Fibroblast of mammary gland (primary cell): ENCODE results near the gene RPTOR.

Experiments used
- DNase-seq: peaks from one replicate; pipeline ENCODE4 v3.0.0-alpha.2; 2010; ENCODE audit warnings: low read depth
- H3K4me3 ChIP-seq: 2 replicates; pipeline ENCODE4 v1.5.1; 2011; ENCODE audit warnings: low read depth, mild to moderate bottlenecking, low read length, moderate library complexity; ENCODE audit not compliant: control insufficient read depth
- TF ChIP-seq, protein P1 (sequence below): conservative IDR thresholded peaks from 2 replicates; pipeline ENCODE4 v1.5.1; 2011; ENCODE audit warnings: low read depth, low read length, inconsistent platforms; ENCODE audit not compliant: control insufficient read depth, insufficient read depth

The RPTOR gene

DNA sequence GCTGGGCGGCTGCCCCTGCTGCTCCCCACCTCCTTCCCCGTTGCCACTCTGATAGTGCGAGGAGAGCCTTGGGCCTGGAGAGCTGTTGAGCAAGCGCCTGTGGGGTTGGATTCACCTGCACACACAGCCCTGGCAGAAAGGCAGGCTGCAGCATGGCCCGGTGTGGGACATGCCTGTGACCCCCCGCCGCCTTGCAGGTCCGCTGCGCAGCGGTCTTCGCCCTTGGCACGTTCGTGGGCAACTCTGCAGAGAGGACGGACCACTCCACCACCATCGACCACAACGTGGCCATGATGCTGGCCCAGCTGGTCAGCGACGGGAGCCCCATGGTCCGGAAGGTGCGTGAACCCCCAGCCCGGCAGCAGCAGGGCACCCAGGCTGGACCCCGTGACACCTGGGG lies 340.2 kb downstream of the RPTOR start:
- DNase-seq: no peak
- TF ChIP-seq, protein P1, sequence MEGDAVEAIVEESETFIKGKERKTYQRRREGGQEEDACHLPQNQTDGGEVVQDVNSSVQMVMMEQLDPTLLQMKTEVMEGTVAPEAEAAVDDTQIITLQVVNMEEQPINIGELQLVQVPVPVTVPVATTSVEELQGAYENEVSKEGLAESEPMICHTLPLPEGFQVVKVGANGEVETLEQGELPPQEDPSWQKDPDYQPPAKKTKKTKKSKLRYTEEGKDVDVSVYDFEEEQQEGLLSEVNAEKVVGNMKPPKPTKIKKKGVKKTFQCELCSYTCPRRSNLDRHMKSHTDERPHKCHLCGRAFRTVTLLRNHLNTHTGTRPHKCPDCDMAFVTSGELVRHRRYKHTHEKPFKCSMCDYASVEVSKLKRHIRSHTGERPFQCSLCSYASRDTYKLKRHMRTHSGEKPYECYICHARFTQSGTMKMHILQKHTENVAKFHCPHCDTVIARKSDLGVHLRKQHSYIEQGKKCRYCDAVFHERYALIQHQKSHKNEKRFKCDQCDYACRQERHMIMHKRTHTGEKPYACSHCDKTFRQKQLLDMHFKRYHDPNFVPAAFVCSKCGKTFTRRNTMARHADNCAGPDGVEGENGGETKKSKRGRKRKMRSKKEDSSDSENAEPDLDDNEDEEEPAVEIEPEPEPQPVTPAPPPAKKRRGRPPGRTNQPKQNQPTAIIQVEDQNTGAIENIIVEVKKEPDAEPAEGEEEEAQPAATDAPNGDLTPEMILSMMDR: no peak
- no peak overlapping the region for H3K4me3 ChIP-seq

DNA sequence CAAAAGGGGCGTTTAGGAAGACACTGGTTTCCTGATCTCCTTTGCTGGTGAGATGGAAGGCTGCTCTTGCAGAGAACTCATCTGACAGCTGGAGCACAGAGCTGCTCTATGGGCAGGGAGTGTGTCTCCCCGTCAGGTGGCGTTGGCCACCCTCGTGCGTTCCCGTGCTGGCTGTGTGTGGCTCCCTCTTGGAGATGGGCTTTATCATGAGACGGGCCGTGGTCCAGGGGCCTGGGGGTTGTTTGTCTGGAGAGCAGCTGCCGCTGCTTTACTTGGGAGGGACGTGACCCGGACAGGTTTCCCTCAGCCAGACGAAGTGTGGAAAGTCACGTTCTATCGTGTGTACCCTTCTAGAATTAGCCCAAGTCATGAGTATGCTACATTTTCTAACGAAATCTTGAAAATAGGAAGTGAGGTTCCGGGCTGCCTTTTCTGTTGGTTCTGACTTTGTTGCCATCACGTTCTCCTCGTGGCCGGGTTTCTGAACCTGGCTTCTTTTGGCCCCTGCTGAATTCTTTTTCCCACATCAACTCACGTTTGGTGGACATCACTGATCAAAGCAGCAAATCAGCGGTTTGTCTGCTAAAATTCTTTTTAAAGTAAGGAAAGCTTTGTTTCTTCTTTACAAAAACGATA lies 341.4 kb downstream of the RPTOR start:
- TF ChIP-seq, protein P1: no peak
- DNase-seq: no peak
- no peak overlapping the region for H3K4me3 ChIP-seq

DNA sequence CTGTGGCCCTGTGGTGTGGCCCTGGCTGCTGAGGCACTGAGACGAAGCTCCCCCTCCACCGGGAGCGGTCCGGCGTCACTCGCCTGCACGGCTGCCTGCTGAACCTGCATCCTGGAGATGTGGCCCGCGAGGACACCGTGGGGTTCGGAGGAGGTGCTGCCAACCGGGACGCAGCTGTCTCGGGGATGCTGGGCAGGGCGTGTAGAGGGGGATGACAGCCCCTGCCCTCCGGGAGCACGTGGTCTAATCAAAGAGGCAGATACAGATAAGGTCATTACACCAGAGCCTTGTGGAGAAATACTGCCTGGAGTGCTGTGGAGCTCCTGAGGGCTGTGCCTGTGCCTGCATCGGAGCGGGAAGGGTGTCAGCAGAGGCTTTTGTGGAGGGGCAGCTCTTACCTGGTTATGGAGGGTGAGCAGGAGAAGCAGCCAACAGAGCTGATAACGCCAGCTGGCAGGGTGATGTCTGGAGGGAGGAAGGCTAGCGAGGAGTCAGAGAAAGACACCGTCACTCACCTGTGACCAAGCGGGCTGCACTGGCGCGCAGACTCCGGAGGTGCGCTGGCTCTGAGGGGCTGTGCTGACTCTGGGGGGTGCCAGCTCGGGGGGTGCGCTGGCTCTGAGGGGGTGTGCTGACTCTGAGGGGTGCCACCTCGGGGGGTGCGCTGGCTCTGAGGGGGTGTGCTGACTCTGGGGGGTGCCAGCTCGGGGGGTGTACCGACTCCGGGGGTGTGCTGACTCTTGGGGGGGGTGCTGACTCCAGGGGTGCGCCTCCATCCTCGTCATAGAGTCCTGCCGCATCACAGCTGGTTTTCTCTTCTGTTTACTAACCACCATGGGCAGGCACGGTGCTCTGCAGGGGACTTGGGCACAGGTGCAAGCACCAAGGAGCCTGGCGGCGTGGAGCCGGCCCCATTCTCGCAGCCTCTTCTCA lies 342.3 kb downstream of the RPTOR start:
- DNase-seq: no peak
- H3K4me3 ChIP-seq: no peak overlapping the region
- TF ChIP-seq, protein P1: no peak

DNA sequence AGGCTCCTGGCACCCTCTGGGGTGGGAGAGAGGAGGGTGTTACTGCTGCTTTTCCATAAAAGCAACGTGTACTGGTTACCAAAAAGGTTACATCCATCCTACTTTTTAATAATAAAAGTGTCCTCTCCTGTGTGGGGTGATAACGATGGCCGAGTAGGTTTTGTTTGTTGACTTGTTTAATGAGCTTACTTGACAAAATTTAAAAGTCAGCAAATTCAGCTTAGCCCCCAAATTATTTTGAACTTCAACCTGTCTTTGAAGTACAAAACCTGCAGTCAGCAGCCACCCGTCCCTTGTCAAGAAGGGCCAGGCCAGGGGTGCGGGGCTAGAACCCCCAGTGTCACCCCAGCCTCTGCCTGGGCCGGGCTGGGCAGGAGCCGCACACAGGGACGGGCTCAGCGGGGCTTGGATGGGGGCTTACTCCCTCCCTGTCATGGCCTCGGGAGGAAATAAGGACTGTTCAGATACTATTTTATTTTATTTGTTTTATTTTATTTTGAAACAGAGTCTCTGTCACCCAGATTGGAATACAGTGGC lies 343.1 kb downstream of the RPTOR start:
- DNase-seq: no peak
- no peak overlapping the region for H3K4me3 ChIP-seq
- TF ChIP-seq, protein P1: no peak

DNA sequence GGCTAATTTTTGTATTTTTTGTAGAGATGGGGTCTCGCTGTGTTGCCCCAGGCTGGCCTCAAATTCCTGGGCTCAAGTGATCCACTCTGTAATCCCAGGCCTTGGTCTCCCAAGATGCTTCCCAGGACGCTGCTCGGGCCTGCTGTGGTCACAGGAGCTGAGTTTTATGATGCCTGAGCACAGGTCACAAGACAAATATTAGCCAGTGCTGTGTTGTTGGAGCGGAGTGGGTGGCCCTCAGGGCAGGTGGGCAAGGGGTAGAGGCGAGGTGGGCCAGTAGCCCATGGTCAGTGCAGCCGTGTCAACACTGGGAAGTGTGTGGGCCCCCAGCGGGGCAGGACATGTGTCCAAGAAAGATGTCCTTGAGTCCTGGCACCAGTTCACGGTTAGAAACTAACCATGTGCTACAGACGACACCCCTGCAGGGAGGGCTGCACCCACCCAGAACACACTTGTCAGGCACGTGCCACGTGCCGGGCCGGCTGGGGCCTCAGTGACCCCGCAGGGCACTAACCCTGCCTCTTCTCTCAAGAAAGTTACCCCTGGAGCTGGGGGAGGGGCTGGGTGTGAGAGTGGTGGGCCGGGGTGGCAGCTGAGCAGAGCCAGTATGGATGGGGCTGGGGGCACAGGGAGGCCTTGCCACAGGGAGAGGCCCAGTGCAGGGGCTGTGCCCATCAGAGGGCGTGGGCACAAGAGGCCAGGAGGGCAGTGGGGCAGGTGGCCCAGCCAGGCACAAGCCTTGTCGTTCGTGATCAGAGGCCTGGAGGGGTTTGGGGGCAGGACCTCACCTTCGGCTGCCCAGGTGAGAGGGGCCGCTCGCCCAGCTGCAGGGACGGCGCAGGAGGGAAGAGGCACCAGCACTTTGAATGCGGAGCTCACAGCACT lies 343.9 kb downstream of the RPTOR start:
- H3K4me3 ChIP-seq: no peak overlapping the region
- TF ChIP-seq, protein P1: no peak
- DNase-seq: no peak
